SJCRH30 (cell line): ENCODE measurements around the gene RNU1-2. TPM values are rescaled to one million over a fixed set of nuclear protein-coding genes. Genes with fewer than 3 reads are reported as not detected.
"Not testable (repeated sequence)": the region's sequence is repeated elsewhere in the genome, so short reads cannot be mapped to it uniquely, and the experiment has no call there.

Experiments
- DNase-seq, 2 experiments: peaks; one replicate each; pipeline ENCODE4 v3.0.0-alpha.2; 2015 to 2020
- H3K27ac ChIP-seq: fragments of 250-450 bp; sonication (Bioruptor Pico); 2 replicates; pipeline ENCODE4 v1.5.1; 2020; ENCODE audit warnings: mild to moderate bottlenecking, moderate library complexity
- H3K27me3 ChIP-seq: fragments of 250-450 bp; sonication (Bioruptor Pico); 2 replicates; pipeline ENCODE4 v1.5.1; 2020; ENCODE audit warnings: mild to moderate bottlenecking, moderate library complexity
- H3K36me3 ChIP-seq: fragments of 250-450 bp; sonication (Bioruptor Pico); 2 replicates; pipeline ENCODE4 v1.5.1; 2020; ENCODE audit warnings: mild to moderate bottlenecking, moderate library complexity
- H3K4me1 ChIP-seq: fragments of 250-450 bp; sonication (Bioruptor Pico); 2 replicates; pipeline ENCODE4 v1.5.1; 2020; ENCODE audit warnings: mild to moderate bottlenecking, moderate library complexity
- H3K4me3 ChIP-seq: fragments of 250-450 bp; sonication (Bioruptor Pico); 2 replicates; pipeline ENCODE4 v1.5.1; 2020; ENCODE audit warnings: mild to moderate bottlenecking, moderate library complexity
- H3K9me3 ChIP-seq: fragments of 250-450 bp; sonication (Bioruptor Pico); replicated peaks from 2 replicates; pipeline ENCODE4 v1.5.1; 2020; ENCODE audit warnings: mild to moderate bottlenecking, moderate library complexity
- total RNA-seq: library from RNA; depleted of rRNA; stranded (reverse); fragments of >200 nt; shearing (Covaris generic); gene quantifications from 2 replicates; pipeline ENCODE4 v1.2.3, GENCODE V29; 2014; rRNA removed

The RNU1-2 gene
- total RNA-seq, 1 experiment from 2014 or later = under 0.01 TPM

- not testable (repeated sequence) for H3K4me1 ChIP-seq, H3K9me3 ChIP-seq, DNase-seq, H3K4me3 ChIP-seq, H3K36me3 ChIP-seq, H3K27ac ChIP-seq, H3K27me3 ChIP-seq
These were observed 49.7 kb downstream of the RNU1-2 start for GRCh38 chr1:16945512-16945911.

Other genes with a start within 250 kb of the RNU1-2 start
- under 0.01 TPM in 2 replicates for gene RNU1-3, start 229.0 kb upstream of the RNU1-2 start, total RNA-seq
- gene RNU1-4, start 155.5 kb upstream of the RNU1-2 start, total RNA-seq = under 0.01 TPM in 2 replicates
- 12.6 and 19.4 TPM in 2 replicates for gene CROCC, start 26.0 kb downstream of the RNU1-2 start, total RNA-seq
- gene MFAP2, start 84.6 kb downstream of the RNU1-2 start, total RNA-seq = 22.9 and 24.1 TPM in 2 replicates
- 77.9 and 83.3 TPM in 2 replicates for gene ATP13A2, start 115.9 kb downstream of the RNU1-2 start, total RNA-seq
- 243 and 247 TPM in 2 replicates for gene SDHB, start 158.1 kb downstream of the RNU1-2 start, total RNA-seq
- 4.3 and 4.6 TPM in 2 replicates for gene PADI2, start 223.5 kb downstream of the RNU1-2 start, total RNA-seq